ENCODE data around the gene GCNT2.
"Not testable (repeated sequence)": the region's sequence is repeated elsewhere in the genome, so short reads cannot be mapped to it uniquely, and the experiment has no call there.

GCNT2 gene

DNA sequence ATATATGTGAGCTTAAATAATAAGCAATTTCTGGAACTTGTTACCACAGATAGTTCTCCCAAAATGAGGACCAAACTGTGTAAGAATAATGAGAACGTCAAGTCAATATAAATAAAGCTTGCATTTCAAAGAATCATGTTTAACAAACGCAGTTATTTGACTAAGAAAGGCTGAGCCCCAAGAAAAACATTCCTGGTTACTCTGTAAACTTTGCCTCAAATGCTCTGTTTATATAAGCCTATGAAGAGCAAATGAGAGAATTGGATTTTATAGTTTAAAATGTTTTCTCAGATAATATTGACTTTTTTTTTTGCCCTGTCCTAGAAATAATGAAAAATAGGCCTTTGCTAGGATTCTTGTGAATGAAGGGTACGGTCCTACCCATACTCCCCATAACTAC is 91.9 kb downstream of the GCNT2 start:
- Histone ChIP-seq H3K36me3 (ENCODE audit: control insufficient read depth, insufficient read depth, low read length) (no peaks in the 10 kb centered on the region), H3K4me3 (replicated peaks; ENCODE audit: low read depth, low read length) (no peak overlapping the region), H3K27me3 (replicated peaks; ENCODE audit: control insufficient read depth, insufficient read depth, low read length) (no peaks in the 10 kb centered on the region)
- no peak for DNase-seq (ENCODE audit: extremely low read depth, insufficient read length)
- TF ChIP-seq, protein P1, sequence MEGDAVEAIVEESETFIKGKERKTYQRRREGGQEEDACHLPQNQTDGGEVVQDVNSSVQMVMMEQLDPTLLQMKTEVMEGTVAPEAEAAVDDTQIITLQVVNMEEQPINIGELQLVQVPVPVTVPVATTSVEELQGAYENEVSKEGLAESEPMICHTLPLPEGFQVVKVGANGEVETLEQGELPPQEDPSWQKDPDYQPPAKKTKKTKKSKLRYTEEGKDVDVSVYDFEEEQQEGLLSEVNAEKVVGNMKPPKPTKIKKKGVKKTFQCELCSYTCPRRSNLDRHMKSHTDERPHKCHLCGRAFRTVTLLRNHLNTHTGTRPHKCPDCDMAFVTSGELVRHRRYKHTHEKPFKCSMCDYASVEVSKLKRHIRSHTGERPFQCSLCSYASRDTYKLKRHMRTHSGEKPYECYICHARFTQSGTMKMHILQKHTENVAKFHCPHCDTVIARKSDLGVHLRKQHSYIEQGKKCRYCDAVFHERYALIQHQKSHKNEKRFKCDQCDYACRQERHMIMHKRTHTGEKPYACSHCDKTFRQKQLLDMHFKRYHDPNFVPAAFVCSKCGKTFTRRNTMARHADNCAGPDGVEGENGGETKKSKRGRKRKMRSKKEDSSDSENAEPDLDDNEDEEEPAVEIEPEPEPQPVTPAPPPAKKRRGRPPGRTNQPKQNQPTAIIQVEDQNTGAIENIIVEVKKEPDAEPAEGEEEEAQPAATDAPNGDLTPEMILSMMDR (IDR thresholded peaks at IDR 0.05; ENCODE audit: insufficient read depth, low read length, poor library complexity, severe bottlenecking), result no peak

- DNase-seq (ENCODE audit: extremely low read depth, insufficient read length), result no peak
- Histone ChIP-seq H3K36me3 (ENCODE audit: control insufficient read depth, insufficient read depth, low read length) (no peaks in the 10 kb centered on the region), H3K4me3 (replicated peaks; ENCODE audit: low read depth, low read length) (no peak overlapping the region), H3K27me3 (replicated peaks; ENCODE audit: control insufficient read depth, insufficient read depth, low read length) (no peaks in the 10 kb centered on the region)
- TF ChIP-seq, protein P1 (IDR thresholded peaks at IDR 0.05; ENCODE audit: insufficient read depth, low read length, poor library complexity, severe bottlenecking), result no peak
Observed at GRCh38 chr6:10613723-10614122, 92.6 kb downstream of the GCNT2 start.

DNA sequence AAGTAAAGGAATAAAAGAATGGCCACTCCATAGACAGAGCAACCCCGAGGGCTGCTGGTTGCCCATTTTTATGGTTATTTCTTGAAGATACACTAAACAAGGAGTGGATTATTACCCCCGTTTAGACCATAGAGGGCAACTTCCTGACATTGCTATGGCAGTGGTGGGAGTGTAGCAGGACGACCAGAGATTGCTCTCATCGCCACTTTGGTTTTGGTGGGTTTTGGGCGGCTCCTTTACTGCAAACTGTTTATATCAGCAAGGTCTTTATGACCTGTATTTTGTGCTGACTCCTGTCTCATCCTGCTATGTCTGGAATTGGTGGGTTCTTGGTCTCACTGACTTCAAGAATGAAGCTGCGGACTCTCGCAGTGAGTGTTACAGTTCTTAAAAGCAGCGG is 94.5 kb downstream of the GCNT2 start:
- Histone ChIP-seq H3K36me3 (ENCODE audit: control insufficient read depth, insufficient read depth, low read length) (no peaks in the 10 kb centered on the region), H3K4me3 (replicated peaks; ENCODE audit: low read depth, low read length) (no peak overlapping the region), H3K27me3 (replicated peaks; ENCODE audit: control insufficient read depth, insufficient read depth, low read length) (no peaks in the 10 kb centered on the region)
- no peak for DNase-seq (ENCODE audit: extremely low read depth, insufficient read length)
- TF ChIP-seq, protein P1 (IDR thresholded peaks at IDR 0.05; ENCODE audit: insufficient read depth, low read length, poor library complexity, severe bottlenecking), result no peak

DNA sequence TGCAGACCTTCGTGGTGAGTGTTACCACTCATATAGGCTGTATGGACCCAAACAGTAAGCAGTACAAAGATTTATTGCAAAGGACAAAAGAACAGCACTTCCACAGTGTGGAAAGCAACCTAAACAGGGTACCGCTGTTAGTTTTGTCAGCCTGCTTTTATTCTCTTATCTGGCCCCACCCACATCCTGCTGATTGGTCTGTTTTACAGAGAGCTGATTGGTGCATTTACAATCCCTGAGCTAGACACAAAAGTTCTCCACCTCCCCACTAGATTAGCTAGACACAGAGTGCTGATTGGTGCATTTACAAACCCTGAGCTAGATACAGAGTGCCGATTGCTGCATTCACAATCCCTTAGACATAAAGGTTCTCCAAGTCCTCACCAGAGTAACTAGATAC is 95.1 kb downstream of the GCNT2 start:
- not testable (repeated sequence) for DNase-seq (ENCODE audit: extremely low read depth, insufficient read length); H3K4me3 ChIP-seq (replicated peaks; ENCODE audit: low read depth, low read length)

DNA sequence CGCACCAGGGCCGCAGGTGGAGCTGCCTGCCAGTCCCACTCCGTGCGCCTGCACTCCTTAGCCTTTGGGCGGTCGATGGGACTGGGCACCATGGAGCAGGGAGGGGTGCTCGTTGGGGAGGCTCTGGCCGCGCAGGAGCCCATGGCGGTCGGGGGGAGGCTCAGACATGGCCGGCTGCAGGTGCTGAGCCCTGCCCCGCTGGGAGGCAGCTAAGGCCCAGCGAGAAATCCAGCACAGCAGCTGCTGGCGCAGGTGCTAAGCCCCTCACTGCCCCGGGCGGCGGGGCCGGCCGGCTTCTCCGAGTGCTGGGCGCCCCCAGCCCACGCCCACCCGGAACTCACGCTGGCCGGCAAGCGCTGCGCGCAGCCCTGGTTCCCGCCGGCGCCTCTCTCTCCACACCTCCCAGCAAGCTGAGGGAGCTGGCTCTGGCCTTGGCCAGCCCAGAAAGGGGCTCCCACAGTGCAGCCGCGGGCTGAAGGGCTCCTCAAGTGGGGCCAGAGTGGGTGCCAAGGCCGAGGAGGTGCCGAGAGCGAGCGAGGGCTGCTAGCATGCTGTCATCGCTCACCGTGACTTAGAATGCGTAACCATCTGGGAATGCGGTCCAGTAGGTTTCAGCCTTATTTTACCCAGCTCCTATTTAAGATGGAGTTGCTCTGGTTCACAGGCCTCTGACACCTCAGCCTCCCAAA is 96.0 kb downstream of the GCNT2 start:
- TF ChIP-seq, protein P1 (IDR thresholded peaks at IDR 0.05; ENCODE audit: insufficient read depth, low read length, poor library complexity, severe bottlenecking), result no peak
- DNase-seq (ENCODE audit: extremely low read depth, insufficient read length), result no peak
- H3K27me3 ChIP-seq (replicated peaks; ENCODE audit: control insufficient read depth, insufficient read depth, low read length), result no peaks in the 10 kb centered on the region
- H3K4me3 ChIP-seq (replicated peaks; ENCODE audit: low read depth, low read length), result no peak overlapping the region
- H3K36me3 ChIP-seq (ENCODE audit: control insufficient read depth, insufficient read depth, low read length), result peaks cover 3% of the 10 kb centered on the region

More for the DNA sequence above, 95.1 kb downstream of the GCNT2 start:
- H3K36me3 ChIP-seq (ENCODE audit: control insufficient read depth, insufficient read depth, low read length); H3K27me3 ChIP-seq (replicated peaks; ENCODE audit: control insufficient read depth, insufficient read depth, low read length): not testable (repeated sequence)

- Histone ChIP-seq H3K27me3 (replicated peaks; ENCODE audit: control insufficient read depth, insufficient read depth, low read length) (no peaks in the 10 kb centered on the region), H3K4me3 (replicated peaks; ENCODE audit: low read depth, low read length) (no peak overlapping the region), H3K36me3 (ENCODE audit: control insufficient read depth, insufficient read depth, low read length) (peaks cover 4% of the 10 kb centered on the region)
- TF ChIP-seq, protein P1 (IDR thresholded peaks at IDR 0.05; ENCODE audit: insufficient read depth, low read length, poor library complexity, severe bottlenecking), result no peak
- DNase-seq (ENCODE audit: extremely low read depth, insufficient read length), result no peak
Observed at GRCh38 chr6:10618409-10618808, 97.3 kb downstream of the GCNT2 start.

All from GM06990 (cell line).